ENCODE data around the gene CEMIP.

CEMIP gene

GRCh38 chr15:80778964-80779657 is at the start of gene CEMIP:
TSS of gene CEMIP (plus strand) at chr15:80779370. CDS start at chr15:80873880, 94,510 bp downstream.
- DNase-seq = peak; percentile 70 to 86

DNA sequence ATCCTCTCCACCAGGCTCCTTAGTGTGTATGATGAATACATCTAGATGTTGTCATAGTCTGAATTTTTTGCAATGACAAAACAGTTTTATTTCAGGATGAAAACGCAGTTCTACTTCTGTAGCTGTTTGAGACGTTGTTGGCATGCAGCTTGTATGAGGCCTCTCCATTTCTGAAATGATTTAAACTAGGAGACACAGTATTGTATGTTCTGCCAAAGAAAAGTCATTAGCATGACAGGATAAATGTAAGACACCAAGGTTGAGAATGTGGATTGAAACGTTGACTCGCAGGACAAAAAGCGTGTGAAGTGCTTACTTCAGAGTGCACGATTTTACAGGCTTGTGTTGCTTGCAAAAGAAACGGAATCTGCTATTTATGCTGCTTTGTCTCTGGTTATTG is 48.8 kb upstream of the CEMIP start:
- DNase-seq = no peak

DNA sequence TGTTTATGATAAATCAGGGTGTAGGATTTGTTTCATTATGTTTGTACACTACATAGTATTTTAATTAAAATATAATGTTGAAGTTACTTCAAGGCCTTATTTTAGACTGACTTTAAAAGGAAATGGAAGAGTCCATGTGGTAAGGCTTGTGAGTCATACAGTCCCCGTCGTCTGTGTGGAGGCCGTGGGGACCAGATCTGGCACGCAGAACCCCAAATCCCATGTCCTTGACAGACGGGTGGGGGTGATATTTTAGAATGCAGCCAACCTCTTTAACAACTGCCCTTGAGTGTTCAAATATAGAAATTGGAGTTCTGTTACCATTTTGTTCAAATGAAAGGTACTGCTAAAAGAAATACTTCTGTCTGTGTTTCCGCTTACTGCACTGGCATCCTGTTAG is 48.2 kb upstream of the CEMIP start:
- no peak for DNase-seq

DNA sequence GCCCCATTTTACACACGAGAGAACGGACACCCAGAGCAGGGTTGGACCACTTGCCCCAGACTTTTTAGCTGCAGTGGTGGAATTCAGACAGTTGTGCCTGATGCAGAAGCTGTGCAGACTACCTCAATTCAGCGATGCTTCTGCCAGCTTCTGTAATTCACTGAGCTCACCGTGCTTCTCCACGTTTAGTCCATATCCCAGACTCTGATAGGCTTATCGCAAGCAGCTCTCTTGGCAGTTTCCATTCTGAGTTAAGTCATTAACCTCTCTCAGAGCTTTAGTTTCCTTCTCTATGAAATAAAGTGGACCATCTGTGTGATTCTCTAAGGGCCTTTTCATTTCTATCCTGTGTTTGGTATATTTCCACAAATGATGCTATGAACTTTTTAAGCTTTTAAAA is 47.0 kb upstream of the CEMIP start:
- DNase-seq = no peak

DNA sequence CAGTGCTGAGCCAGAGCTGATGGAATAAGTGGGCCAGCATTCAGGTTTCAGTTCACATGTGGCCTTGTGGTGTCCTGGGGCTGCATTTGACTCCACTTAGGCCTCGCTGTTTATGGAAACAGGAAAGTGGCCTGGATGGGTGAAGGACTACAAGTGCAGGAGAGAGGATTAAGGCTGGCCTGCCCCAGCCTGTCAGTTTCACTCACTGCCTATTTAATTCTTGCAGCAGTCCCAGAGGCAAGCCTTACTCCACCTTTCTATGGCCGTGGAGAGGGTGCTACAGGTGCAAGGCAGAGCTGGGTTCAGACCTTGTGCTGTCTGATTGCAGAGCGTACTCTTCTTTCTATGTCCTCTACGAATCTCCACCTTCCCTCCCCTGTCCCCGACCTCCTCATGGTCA is 46.4 kb upstream of the CEMIP start:
- no peak for DNase-seq

DNA sequence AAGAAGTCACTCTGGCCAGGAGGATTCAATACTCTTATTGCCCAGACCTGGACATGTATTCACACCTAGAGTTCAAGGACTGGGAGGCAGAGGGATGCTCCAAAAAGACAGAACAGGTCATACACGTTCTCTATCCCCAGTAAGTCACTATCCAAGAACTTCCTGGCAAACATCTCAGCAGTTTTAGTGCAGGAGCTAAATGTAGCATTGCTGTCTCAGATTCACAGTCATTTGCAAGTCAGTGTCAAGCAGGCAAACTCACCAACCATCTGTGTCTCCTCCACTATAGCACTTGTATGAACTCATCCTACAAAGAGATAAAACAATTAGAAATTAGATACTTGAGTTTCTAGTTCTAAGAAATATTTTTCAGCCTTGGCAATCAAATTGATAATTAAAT is 45.7 kb upstream of the CEMIP start:
- no peak for DNase-seq

DNA sequence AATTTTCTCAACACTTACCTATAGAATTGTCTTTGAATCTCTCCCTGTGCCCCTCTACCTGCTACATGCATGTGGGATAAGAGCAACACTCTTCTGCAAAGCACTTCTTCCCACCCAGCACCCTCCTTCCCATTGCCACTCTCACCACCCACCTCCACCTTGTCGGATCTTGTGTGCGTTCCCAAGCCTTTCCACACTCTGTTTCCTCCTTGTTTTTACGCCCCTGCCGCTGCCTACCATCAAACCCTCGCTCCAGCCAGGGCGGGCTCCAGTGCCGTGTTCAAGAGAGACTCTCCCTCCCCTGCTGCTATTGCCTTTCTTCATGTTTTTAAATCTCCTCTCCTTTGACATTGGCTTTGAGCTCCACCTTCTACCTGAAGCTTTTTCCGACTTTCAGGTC is 43.8 kb upstream of the CEMIP start:
- DNase-seq = no peak

DNA sequence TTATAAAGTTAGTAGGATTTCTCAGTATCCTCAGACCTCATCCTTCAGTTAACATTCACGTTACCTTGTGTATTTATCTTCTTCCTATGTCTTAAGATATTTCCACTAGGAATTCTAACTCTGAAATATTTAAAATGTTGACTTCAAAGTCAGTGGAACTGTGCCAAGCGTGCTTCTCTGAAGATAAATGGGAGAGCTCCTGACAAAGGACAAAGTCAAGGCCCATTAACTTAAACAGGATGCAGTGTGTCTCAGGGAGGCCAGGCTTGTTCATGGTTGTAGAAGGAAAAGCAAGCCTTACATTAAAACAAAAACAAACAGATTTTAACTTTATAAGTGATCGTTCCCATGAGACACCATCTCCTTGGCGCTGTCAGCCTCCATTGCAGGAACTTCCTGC is 42.6 kb upstream of the CEMIP start:
- DNase-seq = no peak

- DNase-seq = no peak
These were observed 39.3 kb upstream of the CEMIP start for GRCh38 chr15:80739919-80740318.

- DNase-seq = no peak
These were observed 37.1 kb upstream of the CEMIP start for GRCh38 chr15:80742081-80742480.

GRCh38 chr15:80743189-80743833 is 35.9 kb upstream of the CEMIP start:
- peak; percentile 11 to 52 for DNase-seq

DNA sequence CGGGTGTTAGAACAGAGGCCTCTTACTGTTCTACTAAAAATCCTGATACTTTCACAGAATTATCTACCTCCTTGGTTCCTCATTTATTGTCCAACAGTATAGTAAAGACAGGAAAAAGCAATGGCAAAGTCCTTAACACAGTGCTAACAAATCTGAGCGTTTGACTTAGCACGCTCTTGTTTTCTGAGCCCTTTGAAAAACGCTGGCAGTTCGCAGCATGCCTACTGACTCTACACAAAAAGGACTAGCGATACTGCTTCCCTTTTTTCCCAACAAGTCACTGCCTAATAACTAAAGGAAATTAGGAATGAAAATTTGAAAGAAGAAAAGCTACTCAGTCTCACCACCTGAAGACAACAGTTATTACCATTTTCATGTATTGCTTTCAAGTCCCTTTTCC is 34.8 kb upstream of the CEMIP start:
- no peak for DNase-seq

- DNase-seq = no peak
These were observed 34.3 kb upstream of the CEMIP start for GRCh38 chr15:80744826-80745225.

DNA sequence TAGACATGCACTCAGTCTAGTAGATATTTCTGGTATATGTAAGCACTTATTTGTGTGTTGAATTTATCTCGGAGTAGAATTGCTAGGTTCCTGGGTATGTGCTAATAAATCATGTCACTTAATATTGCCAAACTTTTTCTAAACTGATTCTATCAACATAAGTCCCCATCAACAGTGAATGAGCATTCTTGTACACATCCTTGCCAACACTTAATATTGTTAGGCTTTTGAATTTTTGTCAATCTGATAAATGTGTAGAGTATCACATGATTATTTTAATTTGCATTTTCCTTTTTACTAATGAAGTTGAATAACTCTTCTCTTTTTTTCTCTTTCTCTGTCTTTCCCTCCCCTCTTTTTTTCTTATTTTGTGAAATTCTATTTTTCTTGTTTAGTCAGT is 33.3 kb upstream of the CEMIP start:
- DNase-seq = no peak

DNA sequence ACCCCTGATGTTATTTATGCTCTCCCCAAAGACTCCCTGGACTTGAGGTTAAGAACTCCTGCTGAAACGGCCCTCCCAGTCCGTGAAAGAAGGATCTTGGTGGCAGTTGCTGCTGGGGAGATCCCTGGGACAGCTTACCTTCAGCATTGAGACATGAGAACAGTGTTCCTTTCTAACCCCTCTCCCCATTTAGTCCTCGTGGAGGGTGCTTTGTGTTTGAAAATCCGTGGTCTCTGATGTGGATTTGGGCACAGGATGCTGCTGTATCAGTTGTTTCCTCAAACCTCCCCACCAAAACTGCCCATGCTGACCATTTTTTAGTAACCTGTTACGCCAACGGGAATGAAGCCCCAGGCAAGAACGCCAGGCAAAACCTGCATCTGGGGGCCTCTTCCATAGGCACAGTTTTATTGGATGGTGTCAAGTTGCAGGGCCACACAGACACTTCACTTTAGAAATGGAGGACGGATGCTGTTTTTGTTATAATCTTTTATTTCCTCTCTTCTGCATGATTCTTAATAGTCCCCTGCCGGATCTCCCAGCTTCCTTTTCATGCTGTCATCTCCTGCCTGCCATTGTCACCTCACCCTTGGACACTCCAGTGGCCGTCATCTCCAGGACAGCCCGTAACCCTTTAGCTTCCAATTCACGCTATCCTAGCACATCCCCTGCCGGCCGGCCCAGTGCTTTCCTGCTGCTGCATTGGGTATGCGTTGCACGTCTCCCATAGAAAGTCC is 31.7 kb upstream of the CEMIP start:
- DNase-seq = peak in 1 of 2 experiments; percentile 12

DNA sequence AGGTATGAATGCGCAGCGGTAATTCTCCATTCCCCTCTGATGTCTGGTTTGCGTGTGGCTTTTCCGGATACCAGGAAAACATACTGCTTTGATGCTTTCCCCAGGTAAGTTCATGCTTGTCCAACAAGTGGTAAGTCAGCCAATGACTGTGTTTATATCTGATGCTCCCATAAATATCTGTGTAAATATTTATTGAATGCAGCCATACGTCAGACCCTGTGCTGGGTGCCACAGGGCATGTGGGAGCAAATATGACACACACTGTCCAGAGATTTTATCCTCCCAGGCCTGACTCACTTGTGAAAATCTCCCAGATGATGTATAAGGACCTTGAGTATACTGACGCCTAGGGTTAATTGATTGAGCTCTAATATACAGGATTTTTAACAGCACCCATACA is 29.6 kb upstream of the CEMIP start:
- DNase-seq = no peak

DNA sequence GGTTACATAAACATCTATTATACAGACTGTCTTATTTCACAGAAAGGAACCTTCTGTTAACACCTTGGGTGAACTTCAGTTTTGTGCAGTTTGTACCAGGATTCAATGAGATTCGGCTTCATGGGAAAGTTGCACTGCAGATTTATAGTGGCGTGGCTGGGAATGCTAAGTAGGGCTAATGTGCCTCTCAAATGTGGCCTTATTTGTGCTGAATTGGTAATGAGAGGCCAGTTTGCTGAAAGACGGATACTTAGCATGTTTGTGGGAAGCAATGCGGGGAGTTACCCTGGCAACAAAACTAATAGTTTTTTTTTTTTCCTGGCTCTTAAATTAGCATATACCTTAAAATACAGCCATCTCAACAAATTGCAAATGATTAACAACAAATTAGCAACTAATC is 28.6 kb upstream of the CEMIP start:
- DNase-seq = no peak

- DNase-seq = no peak
These were observed 27.0 kb upstream of the CEMIP start for GRCh38 chr15:80752204-80752603.

- no peak for DNase-seq
These were observed 26.0 kb upstream of the CEMIP start for GRCh38 chr15:80753161-80753560.

GRCh38 chr15:80754014-80754413 is 25.2 kb upstream of the CEMIP start:
- no peak for DNase-seq

DNA sequence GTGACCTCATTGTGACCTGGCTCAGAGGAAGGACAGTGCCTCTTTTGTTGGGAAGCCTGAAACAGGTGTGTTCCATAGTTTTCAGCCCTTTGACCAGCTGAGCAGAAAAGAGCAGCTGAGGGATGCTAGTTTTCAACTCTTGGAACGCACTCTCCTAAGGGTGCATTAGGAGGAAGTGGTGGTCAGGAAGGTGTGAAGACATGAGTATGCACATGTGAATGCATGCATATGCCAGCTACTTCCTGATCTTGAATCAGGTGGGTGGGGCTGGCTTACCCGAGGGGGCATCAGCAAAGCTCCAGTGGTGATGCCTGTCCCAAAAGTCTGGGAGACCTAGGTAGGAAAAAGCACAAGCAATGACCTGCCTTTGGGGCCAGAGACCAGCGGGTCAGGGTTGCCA is 23.3 kb upstream of the CEMIP start:
- no peak for DNase-seq

DNA sequence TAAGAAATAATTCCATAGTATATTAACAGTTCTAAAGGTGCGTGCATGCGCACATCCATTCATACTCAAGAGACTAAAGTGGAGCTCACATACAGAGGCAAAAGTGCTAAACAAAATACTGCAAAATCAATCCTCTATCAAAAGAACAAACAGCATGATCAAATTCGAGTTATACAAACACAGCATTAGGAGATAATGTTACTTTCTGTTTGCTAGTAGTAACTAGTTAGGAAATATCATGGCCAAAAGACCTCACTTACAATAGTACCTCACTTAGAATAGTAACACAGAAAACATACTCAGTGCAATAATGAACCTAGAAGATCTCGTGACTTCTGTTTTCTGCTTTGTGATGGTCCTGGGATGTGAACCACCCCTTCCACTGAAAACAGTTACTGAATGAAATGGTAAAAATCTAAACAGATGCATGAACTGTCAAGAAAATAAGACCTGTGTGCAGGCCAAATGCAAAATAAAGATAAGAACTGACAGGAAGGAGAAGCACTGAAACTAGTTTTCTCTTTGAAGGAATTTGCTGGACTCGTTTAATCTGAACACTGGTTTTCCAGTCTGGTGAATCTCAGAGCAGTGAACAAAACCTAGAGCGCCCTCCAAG is 20.9 kb upstream of the CEMIP start:
- DNase-seq = no peak

- no peak for DNase-seq
These were observed 18.2 kb upstream of the CEMIP start for GRCh38 chr15:80760960-80761359.

- no peak for DNase-seq
These were observed 17.4 kb upstream of the CEMIP start for GRCh38 chr15:80761754-80762153.
